Neural progenitor cell (in vitro differentiated cells): ENCODE data around the gene SIGLEC10.

Experiments
- EZH2 ChIP-seq: fragments of 200-600 bp; sonication (generic); IDR thresholded peaks from 2 replicates; pipeline ENCODE4 v1.6.1; 2017; ENCODE audit warnings: antibody characterized with exemption, mild to moderate bottlenecking, moderate library complexity
- EZH2phosphoT487 ChIP-seq: fragments of 200-600 bp; sonication (generic); IDR thresholded peaks from 2 replicates; pipeline ENCODE4 v1.6.1; 2017; ENCODE audit warnings: antibody characterized with exemption
- TF ChIP-seq, protein P1 (sequence below): fragments of 200-600 bp; sonication (generic); IDR thresholded peaks from 2 replicates; pipeline ENCODE4 v1.5.1; 2017; ENCODE audit warnings: antibody characterized with exemption, mild to moderate bottlenecking

DNA sequence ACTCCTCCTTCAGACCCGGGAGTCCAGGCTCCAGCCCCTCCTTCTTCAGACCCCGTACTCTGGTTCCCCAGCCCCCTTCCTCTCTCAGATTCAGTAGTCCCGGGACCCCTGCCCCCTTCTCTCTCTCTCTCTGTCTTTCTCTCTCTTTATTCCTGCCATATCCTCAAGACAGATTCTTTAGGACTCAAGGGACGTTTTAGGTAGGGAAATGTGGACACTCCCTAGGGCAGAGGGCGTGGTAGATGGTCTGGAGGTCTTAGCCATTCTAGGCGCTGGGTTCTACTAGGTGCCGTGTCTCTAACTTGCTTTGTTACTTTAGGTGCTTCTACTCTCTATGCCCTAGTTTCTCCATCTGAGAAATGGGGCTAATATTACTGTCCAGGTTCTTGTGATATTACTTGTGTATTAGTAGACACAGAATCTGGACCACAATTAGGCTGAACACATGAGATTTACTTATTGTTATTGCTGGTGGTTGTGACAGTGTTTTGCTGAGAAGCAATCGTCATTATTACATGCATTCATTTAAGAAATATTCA is 26.3 kb downstream of the SIGLEC10 start:
- TF ChIP-seq, protein P1, sequence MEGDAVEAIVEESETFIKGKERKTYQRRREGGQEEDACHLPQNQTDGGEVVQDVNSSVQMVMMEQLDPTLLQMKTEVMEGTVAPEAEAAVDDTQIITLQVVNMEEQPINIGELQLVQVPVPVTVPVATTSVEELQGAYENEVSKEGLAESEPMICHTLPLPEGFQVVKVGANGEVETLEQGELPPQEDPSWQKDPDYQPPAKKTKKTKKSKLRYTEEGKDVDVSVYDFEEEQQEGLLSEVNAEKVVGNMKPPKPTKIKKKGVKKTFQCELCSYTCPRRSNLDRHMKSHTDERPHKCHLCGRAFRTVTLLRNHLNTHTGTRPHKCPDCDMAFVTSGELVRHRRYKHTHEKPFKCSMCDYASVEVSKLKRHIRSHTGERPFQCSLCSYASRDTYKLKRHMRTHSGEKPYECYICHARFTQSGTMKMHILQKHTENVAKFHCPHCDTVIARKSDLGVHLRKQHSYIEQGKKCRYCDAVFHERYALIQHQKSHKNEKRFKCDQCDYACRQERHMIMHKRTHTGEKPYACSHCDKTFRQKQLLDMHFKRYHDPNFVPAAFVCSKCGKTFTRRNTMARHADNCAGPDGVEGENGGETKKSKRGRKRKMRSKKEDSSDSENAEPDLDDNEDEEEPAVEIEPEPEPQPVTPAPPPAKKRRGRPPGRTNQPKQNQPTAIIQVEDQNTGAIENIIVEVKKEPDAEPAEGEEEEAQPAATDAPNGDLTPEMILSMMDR = no peak
- no peak for TF ChIP-seq EZH2
- no peak for TF ChIP-seq EZH2phosphoT487
